Neural progenitor cell (in vitro differentiated cells): ENCODE data around the gene GRIN2A. TPM values are rescaled to one million over a fixed set of nuclear protein-coding genes. Genes with fewer than 3 reads are reported as not detected.
A peak's percentile ranks its signal among the peaks of the same experiment; 100 is the strongest.

Source experiments
- DNase-seq: peaks from one replicate; pipeline ENCODE4 v3.0.0-alpha.2; 2016; ENCODE audit warnings: low spot score
- H2AFZ ChIP-seq: fragments of 200-600 bp; sonication (generic); replicated peaks from 2 replicates; pipeline ENCODE4 v1.6.1; 2016; ENCODE audit warnings: antibody characterized with exemption
- H3F3A ChIP-seq: fragments of 200-600 bp; sonication (generic); 2 replicates; pipeline ENCODE4 v1.6.1; 2016; ENCODE audit warnings: antibody characterized with exemption, low read depth
- H3K27ac ChIP-seq: fragments of 200-600 bp; sonication (generic); 2 replicates; pipeline ENCODE4 v1.5.1; 2016; ENCODE audit warnings: mild to moderate bottlenecking
- H3K27me3 ChIP-seq: fragments of 200-600 bp; sonication (generic); 2 replicates; pipeline ENCODE4 v1.6.1; 2016; ENCODE audit warnings: mild to moderate bottlenecking, moderate library complexity
- H3K36me3 ChIP-seq: fragments of 200-600 bp; sonication (generic); 2 replicates; pipeline ENCODE4 v1.5.1; 2016
- H3K4me1 ChIP-seq: fragments of 200-600 bp; sonication (generic); 2 replicates; pipeline ENCODE4 v1.6.1; 2016; ENCODE audit warnings: mixed run types
- H3K4me2 ChIP-seq: fragments of 200-600 bp; sonication (generic); 2 replicates; pipeline ENCODE4 v1.6.1; 2016
- H3K4me3 ChIP-seq: fragments of 200-600 bp; sonication (generic); 2 replicates; pipeline ENCODE4 v1.5.1; 2016
- H3K79me2 ChIP-seq: fragments of 200-600 bp; sonication (generic); 2 replicates; pipeline ENCODE4 v1.6.1; 2016; ENCODE audit warnings: low read depth
- H3K9ac ChIP-seq: fragments of 200-600 bp; sonication (generic); 2 replicates; pipeline ENCODE4 v1.6.1; 2016
- H3K9me3 ChIP-seq: fragments of 200-600 bp; sonication (generic); 2 replicates; pipeline ENCODE4 v1.5.1; 2016; ENCODE audit warnings: low read depth
- H4K20me1 ChIP-seq: fragments of 200-600 bp; sonication (generic); 2 replicates; pipeline ENCODE4 v1.6.1; 2016; ENCODE audit warnings: low read depth
- H3K27ac Mint-ChIP-seq: 3 replicates; pipeline ENCODE4 v1.8.0; 2021; ENCODE audit warnings: mixed read lengths
- H3K27me3 Mint-ChIP-seq: 2 replicates; pipeline ENCODE4 v1.8.0; 2022; ENCODE audit warnings: low read depth, mild to moderate bottlenecking, inconsistent platforms, moderate library complexity, mixed read lengths; ENCODE audit not compliant: insufficient read depth
- H3K36me3 Mint-ChIP-seq: 3 replicates; pipeline ENCODE4 v1.8.0; 2021; ENCODE audit warnings: mixed read lengths
- H3K4me1 Mint-ChIP-seq: 3 replicates; pipeline ENCODE4 v1.8.0; 2021; ENCODE audit warnings: mixed read lengths
- H3K4me3 Mint-ChIP-seq: 3 replicates; pipeline ENCODE4 v1.8.0; 2021; ENCODE audit warnings: mild to moderate bottlenecking, moderate library complexity, mixed read lengths
- H3K9me3 Mint-ChIP-seq: 3 replicates; pipeline ENCODE4 v1.8.0; 2020; ENCODE audit warnings: mixed read lengths
- CTCF ChIP-seq: fragments of 200-600 bp; sonication (generic); IDR thresholded peaks from 2 replicates; pipeline ENCODE4 v1.5.1; 2017; ENCODE audit warnings: antibody characterized with exemption, mild to moderate bottlenecking
- EZH2 ChIP-seq: fragments of 200-600 bp; sonication (generic); IDR thresholded peaks from 2 replicates; pipeline ENCODE4 v1.6.1; 2017; ENCODE audit warnings: antibody characterized with exemption, mild to moderate bottlenecking, moderate library complexity
- EZH2phosphoT487 ChIP-seq: fragments of 200-600 bp; sonication (generic); IDR thresholded peaks from 2 replicates; pipeline ENCODE4 v1.6.1; 2017; ENCODE audit warnings: antibody characterized with exemption
- total RNA-seq: library from RNA; depleted of rRNA; stranded (reverse); fragments of >200 nt; gene quantifications from 2 replicates; pipeline ENCODE4 v1.2.3, GENCODE V29; 2015; ENCODE audit warnings: low replicate concordance

Gene GRIN2A
- total RNA-seq, 1 donor from 2014 or later = 1.6 TPM

- H3K36me3 ChIP-seq = no peaks in the 10 kb centered on the region
Measured at GRCh38 chr16:10013774-10014173, 168.5 kb downstream of the GRIN2A start.

GRCh38 chr16:10013364-10013763 lies 168.9 kb downstream of the GRIN2A start:
- H3K36me3 ChIP-seq = no peaks in the 10 kb centered on the region
- no peak overlapping the region for H3K9ac ChIP-seq
- peaks cover 2% of the 10 kb centered on the region for H3K27me3 Mint-ChIP-seq
- no peak overlapping the region for H3K4me3 ChIP-seq
- H3K4me3 Mint-ChIP-seq = no peak overlapping the region
- no peak overlapping the region for H3K27ac ChIP-seq
- H4K20me1 ChIP-seq = no peaks in the 10 kb centered on the region
- H3K36me3 Mint-ChIP-seq = no peaks in the 10 kb centered on the region
- H3K4me1 ChIP-seq = peaks cover 10% of the 10 kb centered on the region
- TF ChIP-seq EZH2phosphoT487 = no peak
- peak; percentile 20 for TF ChIP-seq CTCF
- H3K79me2 ChIP-seq = no peaks in the 10 kb centered on the region
- H3K4me2 ChIP-seq = no peak overlapping the region
- H3K9me3 ChIP-seq = no peaks in the 10 kb centered on the region
- no peak overlapping the region for H2AFZ ChIP-seq
- H3F3A ChIP-seq = peaks cover 11% of the 10 kb centered on the region
- no peak overlapping the region for H3K27ac Mint-ChIP-seq
- peak; percentile 21 for DNase-seq
- H3K4me1 Mint-ChIP-seq = peaks cover under 1% of the 10 kb centered on the region
- no peaks in the 10 kb centered on the region for H3K27me3 ChIP-seq
- H3K9me3 Mint-ChIP-seq = no peaks in the 10 kb centered on the region

More at GRCh38 chr16:10013774-10014173, 168.5 kb downstream of the GRIN2A start:
- peaks cover 10% of the 10 kb centered on the region for H3K4me1 ChIP-seq
- H3K9me3 ChIP-seq = no peaks in the 10 kb centered on the region
- H3K27ac ChIP-seq = no peak overlapping the region
- H3F3A ChIP-seq = peaks cover 7% of the 10 kb centered on the region
- no peak overlapping the region for H3K4me3 ChIP-seq
- Mint-ChIP-seq H3K27me3 (peaks cover 2% of the 10 kb centered on the region), H3K4me1 (no peaks in the 10 kb centered on the region), H3K4me3 (no peak overlapping the region), H3K36me3 (no peaks in the 10 kb centered on the region), H3K27ac (no peak overlapping the region), H3K9me3 (no peaks in the 10 kb centered on the region)
- H2AFZ ChIP-seq = no peak overlapping the region
- H3K79me2 ChIP-seq = no peaks in the 10 kb centered on the region
- TF ChIP-seq EZH2 = no peak
- TF ChIP-seq EZH2phosphoT487 = no peak
- TF ChIP-seq CTCF = no peak
- H3K4me2 ChIP-seq = peak overlapping the region; percentile 12
- H3K27me3 ChIP-seq = no peaks in the 10 kb centered on the region
- H3K9ac ChIP-seq = no peak overlapping the region
- H4K20me1 ChIP-seq = no peaks in the 10 kb centered on the region
- no peak for DNase-seq

GRCh38 chr16:10009684-10010083 lies 172.5 kb downstream of the GRIN2A start:
- Histone ChIP-seq H3K9ac (no peak overlapping the region), H3K79me2 (no peaks in the 10 kb centered on the region), H3K36me3 (no peaks in the 10 kb centered on the region), H3K4me3 (no peak overlapping the region), H2AFZ (no peak overlapping the region), H3K9me3 (no peaks in the 10 kb centered on the region), H3K27ac (no peak overlapping the region), H3K4me1 (peaks cover 10% of the 10 kb centered on the region), H3K27me3 (no peaks in the 10 kb centered on the region), H3F3A (peaks cover 20% of the 10 kb centered on the region), H3K4me2 (no peak overlapping the region), H4K20me1 (no peaks in the 10 kb centered on the region)
- peaks cover 7% of the 10 kb centered on the region for H3K9me3 Mint-ChIP-seq
- peaks cover 3% of the 10 kb centered on the region for H3K36me3 Mint-ChIP-seq
- no peak for DNase-seq
- peaks cover 7% of the 10 kb centered on the region for H3K4me1 Mint-ChIP-seq
- no peak overlapping the region for H3K4me3 Mint-ChIP-seq
- H3K27ac Mint-ChIP-seq = no peak overlapping the region
- TF ChIP-seq EZH2 (no peak), CTCF (no peak), EZH2phosphoT487 (no peak)
- peaks cover 4% of the 10 kb centered on the region for H3K27me3 Mint-ChIP-seq
